Gastrocnemius medialis (tissue), 4 donors: ENCODE measurements around the gene CCDC106. TPM values are rescaled to one million over a fixed set of nuclear protein-coding genes. Genes with fewer than 3 reads are reported as not detected.

Source experiments
- ATAC-seq, 2 donors: fragments of 150-250 bp; one replicate each; pipeline ENCODE4 v1.9.1; 2016
- DNase-seq, 2 donors: peaks; one replicate each; pipeline ENCODE4 v3.0.0-alpha.2; 2019
- H3K27ac ChIP-seq, 4 donors: fragments of 200-600 bp; sonication (generic); 1 replicate in 1 of 4; 2 replicates in 3 of 4; pipeline ENCODE4 v1.5.1; 2016 to 2018; ENCODE audit warnings: mild to moderate bottlenecking in 2 of 4, moderate library complexity in 1 of 4
- H3K27me3 ChIP-seq, 3 donors: fragments of 200-600 bp; sonication (generic) in 2 of 3; 1 replicate in 1 of 3; 2 replicates in 2 of 3; pipeline versions ENCODE4 v1.5.1 to v1.6.0; 2016 to 2019; ENCODE audit warnings: mild to moderate bottlenecking in 1 of 3, moderate library complexity in 1 of 3
- H3K36me3 ChIP-seq, 2 donors: fragments of 200-600 bp; sonication (generic) in 1 of 2; one replicate each; pipeline ENCODE4 v1.5.1; 2017 to 2018
- H3K4me1 ChIP-seq, 2 donors: fragments of 200-600 bp; sonication (generic) in 1 of 2; one replicate each; pipeline ENCODE4 v1.5.1; 2016 to 2017; ENCODE audit warnings: mild to moderate bottlenecking in 2 of 2
- H3K4me3 ChIP-seq, 4 donors: fragments of 200-600 bp; sonication (generic) in 3 of 4; 1 replicate in 1 of 4; 2 replicates in 3 of 4; pipeline ENCODE4 v1.5.1; 2016 to 2019; ENCODE audit warnings: mild to moderate bottlenecking in 2 of 4
- H3K9me3 ChIP-seq, 3 donors: fragments of 200-600 bp; sonication (generic) in 2 of 3; 1 replicate in 1 of 3; 2 replicates in 2 of 3; pipeline ENCODE4 v1.5.1; 2016 to 2019
- CTCF ChIP-seq, 5 experiments: fragments of 450-650 bp in 3 of 5; fragments of 200-600 bp in 2 of 5; sonication (generic) in 2 of 5; IDR thresholded peaks in 4 of 5; conservative IDR thresholded peaks in 1 of 5; 1 replicate in 4 of 5; 2 replicates in 1 of 5; pipeline ENCODE4 v1.5.1; 2016 to 2019; ENCODE audit warnings: antibody characterized with exemption in 5 of 5, mild to moderate bottlenecking in 3 of 5, moderate library complexity in 3 of 5
- POLR2A ChIP-seq, 2 donors: fragments of 450-650 bp; IDR thresholded peaks; one replicate each; pipeline ENCODE4 v1.6.1; 2017; ENCODE audit warnings: antibody characterized with exemption in 2 of 2, mild to moderate bottlenecking in 2 of 2, moderate library complexity in 2 of 2
- in situ Hi-C, 4 donors: fragments of 200-750 bp; cut with MboI; loops; one replicate each; pipeline versions ENCODE4 v1.15.0 to v1.8.0; 2017; ENCODE audit warnings: low sequenced_read_pairs in 4 of 4
- intact Hi-C: fragments of 100-400 bp; cut with DNase I; formaldehyde crosslinking; loops from one replicate; pipeline ENCODE4 v1.15.1; 2023; ENCODE audit warnings: low total_unique reads
- total RNA-seq, 4 donors: library from RNA; depleted of rRNA; stranded (reverse); fragments of >200 nt; gene quantifications; one replicate each; pipeline versions ENCODE4 v1.1.0 to v1.2.3, GENCODE V29; 2016

CCDC106 gene
- total RNA-seq, 4 donors from 2014 or later, result 6.3 to 21.2 (median 12.6) TPM

- ATAC-seq (no peak), DNase-seq (no peak)
- H3K27me3 ChIP-seq, result no peaks in the 10 kb centered on the region
- no peak overlapping the region for H3K4me3 ChIP-seq
- H3K4me1 ChIP-seq, result no peaks in the 10 kb centered on the region
- TF ChIP-seq CTCF (IDR thresholded peaks at IDR 0.05 in 4 of 5, conservative IDR thresholded peaks at IDR 0.05 in 1 of 5) (no peak), POLR2A (IDR thresholded peaks at IDR 0.05) (no peak)
- intact Hi-C loops (no loop called here), in situ Hi-C loops (no loop called here)
- H3K27ac ChIP-seq, result no peak overlapping the region
- peaks cover 0 to 48% of the 10 kb centered on the region in 2 donors for H3K36me3 ChIP-seq
- H3K9me3 ChIP-seq, result no peaks in the 10 kb centered on the region
Observed at GRCh38 chr19:55685776-55686175, 37.8 kb downstream of the CCDC106 start.

- Histone ChIP-seq H3K36me3 (peaks cover 0 to 55% of the 10 kb centered on the region in 2 donors), H3K9me3 (no peaks in the 10 kb centered on the region), H3K27ac (no peak overlapping the region), H3K4me1 (no peaks in the 10 kb centered on the region), H3K4me3 (no peak overlapping the region), H3K27me3 (no peaks in the 10 kb centered on the region)
- TF ChIP-seq POLR2A (IDR thresholded peaks at IDR 0.05), result no peak
- no peak for TF ChIP-seq CTCF (IDR thresholded peaks at IDR 0.05 in 4 of 5, conservative IDR thresholded peaks at IDR 0.05 in 1 of 5)
- DNase-seq (no peak), ATAC-seq (no peak)
- intact Hi-C loops (no loop called here), in situ Hi-C loops (no loop called here)
Observed at GRCh38 chr19:55686311-55687050, 38.5 kb downstream of the CCDC106 start.

- H3K4me1 ChIP-seq, result no peaks in the 10 kb centered on the region
- H3K4me3 ChIP-seq, result no peak overlapping the region
- H3K9me3 ChIP-seq, result no peaks in the 10 kb centered on the region
- H3K27me3 ChIP-seq, result no peaks in the 10 kb centered on the region
- no peak overlapping the region for H3K27ac ChIP-seq
- intact Hi-C loops, result no loop called here
- H3K36me3 ChIP-seq, result peaks cover 0 to 58% of the 10 kb centered on the region in 2 donors
- ATAC-seq, result no peak
- TF ChIP-seq CTCF (IDR thresholded peaks at IDR 0.05 in 4 of 5, conservative IDR thresholded peaks at IDR 0.05 in 1 of 5) (no peak), POLR2A (IDR thresholded peaks at IDR 0.05) (no peak)
- no peak for DNase-seq
- in situ Hi-C loops, result no loop called here
Observed at GRCh38 chr19:55687281-55688201, 39.5 kb downstream of the CCDC106 start.

- Histone ChIP-seq H3K27me3 (no peaks in the 10 kb centered on the region), H3K27ac (no peak overlapping the region), H3K4me1 (no peaks in the 10 kb centered on the region), H3K9me3 (no peaks in the 10 kb centered on the region), H3K4me3 (no peak overlapping the region), H3K36me3 (peaks cover 3 to 69% of the 10 kb centered on the region in 2 donors)
- DNase-seq, result no peak
- no peak for ATAC-seq
- in situ Hi-C loops, result no loop called here
- intact Hi-C loops, result no loop called here
- no peak for TF ChIP-seq CTCF (IDR thresholded peaks at IDR 0.05 in 4 of 5, conservative IDR thresholded peaks at IDR 0.05 in 1 of 5)
- TF ChIP-seq POLR2A (IDR thresholded peaks at IDR 0.05), result no peak
Observed at GRCh38 chr19:55688422-55689218, 40.6 kb downstream of the CCDC106 start.
